CD4-positive, alpha-beta T cell treated with Interleukin-4 for 4 hours (primary cell): ENCODE measurements around the gene PFKFB4.
A peak's percentile ranks its signal among the peaks of the same experiment; 100 is the strongest.

Experiments
- DNase-seq: peaks from one replicate; pipeline ENCODE4 v3.0.0-alpha.2; 2020

PFKFB4 gene

DNA sequence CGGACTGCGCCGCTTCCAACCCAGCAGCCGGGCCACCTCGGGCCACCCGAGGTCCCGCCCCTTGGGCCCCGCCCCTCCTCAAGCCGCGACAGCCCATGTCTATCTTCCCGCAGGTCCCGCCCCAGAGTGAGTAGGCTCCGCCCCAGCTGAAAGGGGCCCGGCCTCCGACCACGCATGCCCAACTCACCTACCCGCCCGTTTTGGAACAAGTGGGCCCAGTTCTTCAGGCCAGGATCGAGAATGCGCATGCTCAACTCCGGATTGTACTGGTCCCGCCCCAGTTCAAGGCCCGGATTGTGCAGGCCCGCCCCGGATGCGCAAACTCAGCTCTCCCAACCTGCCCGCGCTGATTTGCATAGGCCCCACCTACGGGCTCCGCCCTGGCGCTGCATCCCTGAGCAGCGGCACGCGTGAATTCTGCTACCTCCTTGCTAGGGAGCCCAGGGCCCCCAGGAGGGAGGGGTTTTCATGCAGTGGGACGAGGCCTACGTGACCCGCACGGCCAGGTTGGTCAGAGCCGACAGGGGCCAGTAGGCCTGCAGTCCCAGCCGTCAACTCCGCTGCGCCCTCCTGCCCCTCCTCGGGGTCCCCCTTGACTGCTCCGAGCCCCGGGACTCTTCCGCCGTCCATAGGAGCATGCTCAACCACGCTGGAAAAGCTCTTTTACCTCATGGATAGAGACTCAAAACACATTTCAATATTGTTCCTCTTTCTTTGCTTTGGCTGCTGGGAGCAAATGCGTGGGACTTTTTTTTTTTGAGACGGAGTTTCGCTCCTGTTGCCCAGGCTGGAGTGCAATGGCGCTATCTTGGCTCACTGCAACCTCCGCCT is at the start of gene PFKFB4:
TSS of gene PFKFB4 (minus strand) at position 8 of the 831 bp plus-strand sequence. CDS start 26 bp downstream, outside the sequence.
- DNase-seq: peak; percentile 99

DNA sequence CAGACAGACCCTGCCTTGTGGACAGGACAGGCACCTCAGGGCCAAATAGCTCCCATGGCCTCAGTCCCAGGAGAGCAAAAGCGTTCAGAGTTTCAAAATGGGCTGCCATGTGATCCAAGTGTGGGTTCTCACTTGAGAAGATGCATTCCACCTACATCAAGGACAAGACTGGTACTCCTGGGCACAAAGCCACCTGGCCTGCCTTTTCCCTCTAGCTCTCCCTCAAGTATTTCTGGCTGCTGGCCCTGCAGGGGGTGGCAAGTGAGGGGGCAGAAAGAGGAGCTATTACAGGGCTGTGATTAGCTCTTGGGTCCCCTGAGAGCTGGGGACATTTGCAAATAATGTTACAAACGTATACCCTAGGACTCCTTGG is 45.0 kb upstream of the PFKFB4 start:
- DNase-seq: no peak

DNA sequence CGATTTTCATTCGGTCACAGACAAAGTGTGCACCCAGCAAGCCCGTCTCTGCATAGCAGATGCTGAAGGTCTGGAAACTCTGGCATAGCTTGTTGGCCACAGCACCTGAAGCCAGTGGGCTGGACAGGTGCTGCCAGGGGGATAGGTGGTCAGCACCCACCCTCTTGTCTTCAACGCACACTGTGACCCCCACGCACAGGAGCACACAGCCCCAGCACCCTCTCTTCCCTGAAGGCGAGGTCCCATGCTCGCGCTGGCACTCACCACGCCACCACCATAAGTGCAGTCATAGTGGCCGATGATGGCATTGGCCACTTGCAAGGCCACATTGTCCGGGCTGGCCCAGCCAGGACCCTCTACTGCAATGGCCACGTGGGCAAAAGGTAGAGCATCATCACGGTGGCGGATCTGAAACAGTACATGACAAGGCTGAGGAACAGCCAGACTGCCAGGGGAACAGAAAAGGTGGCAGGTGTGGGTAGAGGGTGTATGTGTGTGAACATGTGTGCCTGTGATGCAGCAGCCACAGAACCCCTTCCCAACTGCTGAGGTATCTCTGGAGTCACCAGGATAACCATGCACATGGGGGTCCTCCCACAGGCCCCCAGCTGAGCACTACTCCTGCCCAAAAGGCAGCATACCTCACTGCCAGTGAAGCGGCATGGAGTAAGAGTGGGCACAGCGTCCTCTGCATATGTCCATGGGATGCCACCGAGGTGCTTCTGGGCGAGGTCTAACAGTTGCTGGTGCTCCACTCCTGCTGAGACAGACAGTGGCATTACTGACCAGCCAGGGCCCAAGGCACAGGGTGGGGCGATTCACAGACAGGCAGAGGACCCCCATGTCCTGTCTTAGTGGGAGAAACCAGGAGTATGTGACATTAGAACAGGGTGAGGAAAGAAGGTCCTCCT is 44.4 kb upstream of the PFKFB4 start:
- DNase-seq: no peak

DNA sequence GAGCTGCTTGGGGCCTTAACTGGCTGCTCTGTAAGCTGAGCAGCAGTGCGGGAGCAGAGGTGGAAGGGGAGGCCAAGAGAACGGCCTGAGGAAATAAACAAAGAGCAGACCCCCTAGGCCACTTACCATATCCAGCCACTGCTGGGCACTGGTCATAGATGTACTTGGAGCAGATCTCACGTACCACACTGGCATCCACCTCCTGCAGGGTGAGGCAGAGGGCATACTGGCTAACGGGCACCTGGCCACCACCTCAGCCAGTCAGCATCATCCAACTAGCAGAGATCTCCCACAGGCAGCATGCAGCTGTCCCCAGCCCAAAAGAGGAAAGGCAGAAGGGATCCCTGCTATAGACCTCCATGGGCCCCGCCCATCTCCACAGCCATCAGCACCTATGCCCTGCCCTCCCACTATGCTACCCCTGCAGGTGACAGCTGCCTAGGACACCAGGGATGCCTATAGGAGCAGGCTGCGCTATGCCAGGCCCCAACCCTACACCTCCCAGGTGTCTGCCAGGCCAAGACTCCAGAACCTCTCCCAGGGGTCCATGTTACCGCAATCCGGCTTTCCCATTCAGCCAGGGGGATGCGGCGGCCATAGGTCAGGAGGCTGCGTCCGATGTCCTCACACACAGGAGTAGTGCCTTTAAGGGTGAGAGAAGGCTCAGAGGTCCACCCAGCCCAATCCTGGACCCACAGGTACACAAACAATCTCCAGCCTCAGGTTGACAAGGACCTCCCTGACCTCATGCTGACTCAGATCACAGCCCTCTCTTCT is 43.1 kb upstream of the PFKFB4 start:
- no peak for DNase-seq

DNA sequence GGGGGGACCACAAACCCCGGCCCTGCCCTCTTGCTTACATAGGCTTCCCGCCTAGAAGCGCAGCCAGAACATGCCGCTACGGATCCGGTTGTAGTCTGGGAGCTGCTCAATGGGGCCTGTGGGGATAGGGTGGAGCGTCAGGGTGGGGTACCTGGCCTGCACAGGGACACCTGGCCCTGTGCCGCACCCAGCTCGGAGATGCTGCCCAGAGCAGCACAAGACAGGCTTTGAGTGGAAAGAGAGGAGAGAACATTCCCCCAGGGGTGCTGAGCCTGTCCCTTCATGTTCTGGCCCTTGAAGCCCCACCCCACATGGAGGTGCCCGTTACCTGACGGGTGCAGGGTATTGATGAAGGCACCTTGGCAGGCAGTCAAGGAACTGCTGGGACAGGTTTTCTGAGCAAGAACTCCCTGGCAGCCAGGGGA is 42.5 kb upstream of the PFKFB4 start:
- no peak for DNase-seq

DNA sequence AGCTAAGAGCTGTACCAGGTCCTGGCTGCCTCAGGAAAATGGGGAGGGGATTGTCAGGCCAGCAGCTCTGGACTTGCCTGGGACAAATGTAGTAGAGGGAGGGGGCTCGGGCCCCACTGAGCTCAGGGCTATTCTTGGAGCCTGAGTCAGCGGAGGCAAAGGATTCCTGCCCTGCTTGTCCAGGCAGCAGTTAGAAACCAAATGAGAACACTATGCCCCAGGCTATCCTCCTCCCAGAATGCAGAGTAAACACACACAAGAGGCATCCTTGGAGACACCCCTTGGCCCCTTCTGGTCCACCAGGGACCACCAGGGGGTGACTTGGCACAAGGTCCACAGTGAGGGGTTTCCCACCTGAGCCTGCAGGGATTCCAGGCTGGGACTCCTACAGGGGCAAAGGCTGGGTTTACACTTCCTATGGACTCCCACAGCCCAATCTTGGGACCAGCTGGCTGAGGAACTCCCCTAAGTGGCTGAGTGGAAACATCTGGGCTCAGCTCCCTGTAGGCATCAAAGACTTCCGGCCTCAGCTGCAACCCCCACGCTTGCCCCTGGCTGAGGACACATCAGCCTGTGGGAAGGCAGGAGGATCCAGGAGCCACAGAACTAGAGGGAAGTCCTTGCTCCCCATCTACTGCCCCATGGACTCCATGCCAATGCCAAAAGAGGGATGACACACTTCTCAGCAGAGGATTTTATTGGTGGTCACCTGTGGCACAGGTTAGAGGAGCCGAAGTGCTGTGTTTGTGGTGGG is 41.9 kb upstream of the PFKFB4 start:
- DNase-seq: no peak

DNA sequence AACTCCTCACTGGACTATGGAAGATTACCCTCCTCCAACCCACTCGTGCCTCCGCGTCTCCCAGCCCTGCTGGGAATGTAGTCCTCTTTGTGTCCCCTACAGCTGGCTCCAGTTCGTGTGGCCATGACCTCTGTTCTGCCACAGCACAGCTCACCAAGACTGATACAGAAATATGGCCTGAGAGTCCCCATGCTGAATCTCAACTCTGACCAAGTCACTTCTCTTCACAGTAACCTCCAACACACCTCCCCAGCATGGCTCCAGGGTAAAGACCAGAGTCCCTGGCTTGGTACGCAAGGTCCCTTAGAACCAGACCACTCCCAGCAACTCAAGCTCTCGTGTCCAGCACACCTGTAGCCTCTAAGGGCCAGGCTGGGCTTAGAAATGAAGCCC is 40.8 kb upstream of the PFKFB4 start:
- no peak for DNase-seq

DNA sequence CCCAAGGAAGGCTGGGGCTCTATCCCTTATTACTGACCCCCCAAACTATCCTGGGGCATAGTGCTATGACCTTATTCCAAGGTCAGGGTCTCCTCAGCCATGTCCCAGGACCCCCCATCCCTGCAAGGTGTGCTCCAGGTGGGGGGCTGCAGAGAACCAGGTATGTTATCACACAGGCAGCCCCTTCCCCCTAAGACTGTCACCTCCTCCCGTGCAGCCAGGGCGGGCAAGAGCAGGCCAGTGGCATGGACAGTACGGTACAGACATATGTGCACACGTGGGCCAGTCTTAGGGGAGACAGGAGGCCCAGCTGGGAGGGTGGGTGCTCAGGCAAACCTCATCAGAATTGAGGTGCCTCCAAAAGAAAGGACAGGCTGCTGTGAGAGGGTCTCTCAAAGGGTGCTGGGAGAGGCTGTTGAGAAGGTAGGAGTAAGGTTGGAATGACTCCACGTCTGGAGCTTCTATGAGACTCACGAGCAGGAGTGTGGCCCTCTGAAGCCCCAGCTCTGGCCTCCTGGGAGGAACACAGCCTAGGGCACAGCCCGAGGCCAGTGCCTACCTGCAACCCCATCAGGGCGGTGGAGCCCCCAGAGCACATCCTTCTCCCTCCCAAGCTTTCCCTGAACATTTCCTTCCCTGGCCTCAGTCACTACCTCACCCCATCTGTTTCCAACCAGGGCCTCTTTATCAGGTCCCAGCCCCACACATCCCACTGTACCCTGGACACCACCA is 40.2 kb upstream of the PFKFB4 start:
- no peak for DNase-seq

DNA sequence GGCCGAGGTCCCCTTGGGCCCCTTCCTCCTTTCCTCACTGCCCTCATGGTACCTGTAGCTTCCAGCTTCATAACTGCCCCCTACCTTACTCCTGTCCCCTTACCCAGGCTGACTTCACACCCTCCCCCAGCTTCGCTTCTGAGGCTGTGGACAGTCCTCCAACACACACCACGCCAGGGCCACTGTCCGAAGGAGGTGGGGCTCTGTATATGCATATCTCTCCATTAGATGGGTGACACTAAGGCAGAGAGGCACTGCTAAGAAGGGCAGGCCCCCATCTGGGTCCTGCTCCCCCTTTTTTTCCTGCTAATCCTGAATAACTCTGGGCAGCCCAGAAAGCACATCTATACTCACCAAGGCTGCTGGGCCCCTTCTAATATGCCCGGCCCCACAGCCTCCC is 39.6 kb upstream of the PFKFB4 start:
- no peak for DNase-seq

DNA sequence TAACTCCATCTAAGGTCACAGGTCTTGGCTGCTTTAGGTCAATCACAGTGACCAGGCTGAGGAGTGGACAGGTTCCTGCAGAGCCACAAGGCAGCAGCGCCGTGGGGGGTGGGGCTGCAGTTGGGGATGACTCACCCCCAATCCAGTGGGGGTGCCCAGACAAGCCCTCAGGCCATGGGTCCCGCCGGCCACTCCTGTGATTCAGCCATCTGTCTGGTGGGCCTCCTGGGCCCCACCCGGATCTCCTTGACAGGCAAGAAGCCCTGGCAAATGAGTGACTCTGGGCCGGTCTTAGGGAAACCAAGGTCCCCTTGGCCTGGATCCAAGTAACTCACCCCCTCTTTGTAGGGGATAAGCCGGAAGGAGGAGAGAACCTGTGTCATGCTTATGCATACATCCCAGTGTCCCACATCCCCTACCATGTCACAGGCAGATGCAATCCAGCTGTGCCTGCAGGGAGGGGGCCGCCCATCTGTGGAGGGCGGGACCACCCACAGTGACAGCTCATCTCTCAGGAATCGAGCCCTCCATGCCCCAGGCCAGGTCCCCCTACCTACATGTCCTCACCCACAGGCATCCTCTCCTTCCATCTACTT is 39.0 kb upstream of the PFKFB4 start:
- DNase-seq: no peak

DNA sequence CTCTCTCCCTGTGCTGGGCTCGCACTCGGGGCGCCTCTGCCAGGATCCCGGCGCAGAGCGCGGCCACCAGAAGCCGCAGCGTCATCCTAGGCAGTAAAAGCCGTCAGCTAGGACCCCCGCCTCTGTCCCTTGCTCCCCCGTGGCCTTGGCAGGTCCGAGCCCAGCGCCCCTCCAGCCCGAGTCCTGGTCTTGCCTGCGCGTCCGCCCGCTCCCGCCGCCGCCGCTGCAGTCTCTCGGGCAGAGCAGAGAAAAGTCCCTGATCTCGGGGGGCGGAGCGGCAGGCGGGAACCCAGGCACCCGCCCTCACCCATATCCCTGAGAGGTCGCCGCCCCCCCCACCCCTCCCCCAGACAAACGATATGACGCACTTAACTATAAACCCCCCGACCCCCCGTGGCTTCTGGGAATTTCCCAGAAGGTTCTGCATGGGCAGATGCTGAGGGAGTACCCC is 38.5 kb upstream of the PFKFB4 start, which contains the start of gene COL7A1:
TSS of gene COL7A1 (minus strand) at position 255 of the 451 bp plus-strand sequence. CDS start at position 85, 170 bp downstream.
- no peak for DNase-seq

DNA sequence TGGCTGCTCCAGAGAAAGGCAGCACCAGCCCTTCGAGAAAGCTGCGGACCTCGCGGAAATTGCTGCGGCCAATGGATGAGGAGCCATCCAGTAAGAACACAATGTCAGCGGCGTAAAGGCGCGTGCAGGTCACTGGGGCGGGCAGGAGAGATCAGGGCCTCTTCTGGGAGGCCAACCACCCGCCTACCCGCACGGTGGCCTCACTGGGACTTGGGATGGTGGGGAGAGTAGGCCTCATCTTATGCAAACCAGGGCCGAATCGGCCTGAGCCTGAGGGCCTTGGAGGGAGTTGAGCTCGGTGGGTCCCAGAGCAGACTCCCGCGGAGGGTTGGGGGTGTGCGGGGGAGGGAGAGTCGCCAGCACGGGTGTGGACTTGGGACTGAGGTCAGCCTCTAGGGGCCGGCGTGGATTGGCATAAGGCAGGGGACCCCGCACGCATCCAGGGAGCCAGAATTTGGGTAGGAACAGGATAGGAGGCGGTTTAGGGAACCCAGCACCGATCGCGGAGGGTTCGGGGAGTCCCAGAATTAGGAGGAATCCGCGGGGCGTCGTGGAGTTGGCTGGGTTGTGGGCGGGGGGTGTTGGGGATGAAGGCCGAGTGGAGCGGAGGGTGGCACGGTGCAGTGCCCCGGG is 37.9 kb upstream of the PFKFB4 start:
- DNase-seq: no peak

DNA sequence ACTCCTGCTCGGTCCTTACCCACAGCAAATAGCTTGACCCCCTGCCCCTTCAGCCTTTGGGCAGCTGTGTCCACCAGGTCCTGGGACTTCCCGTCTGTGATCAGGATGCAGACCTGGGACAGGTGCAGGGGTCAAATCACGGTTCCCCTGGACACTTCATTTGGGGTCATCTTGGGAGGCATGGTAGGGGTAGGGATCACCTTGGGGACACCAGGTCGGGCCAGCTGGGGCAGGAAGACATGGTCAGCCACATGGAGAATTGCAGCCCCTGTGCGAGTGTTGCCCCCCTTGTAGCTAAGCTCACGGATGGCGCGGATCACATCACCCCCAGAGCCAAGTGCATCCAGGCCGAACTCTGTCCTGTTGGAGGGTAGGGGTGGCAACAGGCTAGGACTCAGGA is 36.7 kb upstream of the PFKFB4 start:
- DNase-seq: no peak

DNA sequence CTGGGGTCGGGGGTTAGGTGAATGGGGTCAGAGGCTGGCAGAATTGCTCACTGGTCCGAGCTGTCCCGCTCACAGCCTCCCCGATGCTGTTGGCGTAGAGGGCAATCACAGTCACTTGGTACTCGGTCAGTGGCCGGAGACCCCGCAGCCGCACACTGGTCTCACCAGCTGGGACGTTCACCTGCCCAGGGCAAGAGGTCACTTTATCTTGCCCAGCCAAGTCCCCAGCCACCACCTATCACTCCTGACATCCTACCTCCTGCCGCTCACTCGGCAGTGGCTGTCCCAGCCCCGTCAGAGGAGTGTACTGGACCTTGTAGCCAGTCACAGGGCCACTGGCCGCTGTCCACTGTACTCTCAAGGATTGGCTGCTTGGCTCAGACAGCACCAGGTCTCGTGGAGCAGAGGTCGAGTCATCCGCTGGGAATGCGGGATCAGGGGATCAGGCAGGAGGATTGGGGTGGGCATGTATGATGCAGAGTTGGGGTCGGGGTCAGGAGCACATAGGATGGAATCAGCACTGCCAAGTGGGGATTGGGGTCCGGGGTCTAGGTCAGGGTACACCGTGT is 36.0 kb upstream of the PFKFB4 start:
- DNase-seq: no peak

DNA sequence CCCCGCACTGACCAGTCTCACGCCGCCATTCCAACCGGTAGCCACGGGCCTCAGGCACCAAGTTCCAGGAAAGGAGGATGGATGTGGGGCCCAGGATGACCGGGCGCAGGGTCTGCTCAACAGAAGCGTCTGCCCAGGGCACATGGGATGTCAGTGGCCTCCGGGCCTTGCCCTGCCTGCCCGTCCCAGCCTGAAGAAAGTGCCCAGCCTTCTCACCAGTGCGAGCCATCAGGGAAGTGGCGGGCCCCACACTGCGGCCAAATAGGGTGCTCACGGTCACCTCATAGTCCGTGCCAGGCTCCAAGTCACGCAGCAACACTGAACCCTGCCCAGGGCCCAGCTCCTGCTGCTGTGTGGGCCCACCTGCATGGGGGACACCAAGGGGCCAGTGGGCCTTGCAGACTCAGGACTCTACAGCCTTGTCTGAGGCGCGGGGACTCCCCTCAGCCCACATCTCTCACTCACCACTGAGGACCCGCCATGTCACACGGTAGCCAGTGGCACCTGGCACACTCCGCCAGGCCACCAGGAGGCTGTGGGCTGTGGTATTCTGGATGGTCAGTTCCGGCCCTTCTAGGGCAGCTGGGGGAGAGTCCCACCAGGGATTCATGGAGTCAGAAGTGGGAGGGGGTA is 35.4 kb upstream of the PFKFB4 start:
- DNase-seq: no peak

DNA sequence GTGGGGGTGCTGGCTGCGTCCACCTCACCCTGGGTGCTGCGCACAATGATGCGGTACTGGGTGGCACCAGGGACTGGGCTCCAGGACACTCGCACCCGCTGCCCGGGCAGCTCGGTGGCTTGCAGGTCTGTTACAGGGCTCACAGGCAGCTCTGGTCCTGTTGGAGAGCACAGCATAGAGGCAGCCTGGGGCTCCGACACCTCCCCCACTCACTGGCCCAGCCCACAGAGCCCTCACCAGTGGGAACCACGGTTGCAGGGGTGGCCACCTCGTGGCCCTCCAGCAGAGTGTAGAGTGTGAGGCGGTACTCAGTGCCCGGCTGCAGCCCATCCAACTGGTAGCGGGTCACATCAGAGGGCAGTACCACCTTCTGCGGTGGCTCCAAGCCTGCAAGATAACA is 34.8 kb upstream of the PFKFB4 start:
- no peak for DNase-seq

DNA sequence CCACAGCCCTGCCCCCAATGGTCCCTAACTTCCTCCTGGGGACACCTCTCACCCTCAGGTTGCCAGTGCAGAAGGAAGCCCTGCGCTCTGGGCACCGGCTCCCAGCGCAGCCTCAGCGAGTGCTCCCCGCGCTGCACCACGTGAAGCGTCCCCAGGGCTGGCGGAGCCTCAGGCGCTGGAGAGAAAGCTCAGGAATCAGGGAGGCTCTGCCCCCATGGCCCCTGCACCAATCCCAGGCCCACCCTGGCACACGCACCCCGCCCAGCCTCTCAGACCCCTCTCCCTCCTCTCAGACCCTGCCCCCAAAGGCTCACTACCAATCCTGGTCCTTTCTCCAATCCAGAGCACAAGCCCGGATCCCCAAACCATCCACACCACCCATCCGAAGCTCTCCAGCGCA is 31.6 kb upstream of the PFKFB4 start:
- no peak for DNase-seq

DNA sequence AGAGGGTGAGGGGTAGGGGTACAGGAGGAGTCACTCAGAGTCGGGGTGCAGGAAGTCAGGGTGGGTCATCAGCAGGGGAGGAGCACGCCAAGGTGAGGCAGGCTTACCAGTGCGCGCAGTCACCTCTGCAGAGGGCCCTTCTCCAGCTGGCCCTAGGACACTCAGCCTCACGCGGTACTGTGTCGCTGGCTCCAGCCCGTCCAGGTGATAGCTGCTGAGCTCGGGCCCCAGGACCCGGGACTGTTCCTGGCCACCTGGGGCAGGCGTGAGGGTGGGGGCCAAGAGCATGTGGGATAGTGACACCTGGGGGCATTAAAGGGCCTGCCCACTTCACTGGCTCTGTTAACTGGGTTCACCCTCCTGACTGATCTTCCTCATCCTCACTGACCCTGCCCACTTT is 31.1 kb upstream of the PFKFB4 start:
- no peak for DNase-seq

DNA sequence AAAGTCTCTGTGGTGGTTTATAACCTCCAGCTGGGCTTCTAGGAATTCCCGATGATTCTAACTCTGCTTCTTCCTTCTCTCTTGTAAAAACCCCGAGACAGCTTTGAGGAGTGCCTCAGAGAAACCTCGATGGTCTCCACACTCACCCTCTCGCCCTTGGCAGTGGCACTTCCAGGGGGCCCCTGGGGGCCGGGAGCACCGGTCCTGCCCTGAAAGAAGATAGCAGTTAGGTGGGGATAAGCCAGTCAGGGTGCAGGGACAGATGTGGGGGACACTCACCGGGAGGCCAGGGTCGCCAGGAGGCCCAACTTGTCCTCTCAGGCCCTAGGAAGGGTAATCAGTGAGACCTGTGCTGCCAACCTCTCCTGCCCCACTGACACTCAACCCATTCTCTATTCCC is 28.8 kb upstream of the PFKFB4 start:
- DNase-seq: no peak

DNA sequence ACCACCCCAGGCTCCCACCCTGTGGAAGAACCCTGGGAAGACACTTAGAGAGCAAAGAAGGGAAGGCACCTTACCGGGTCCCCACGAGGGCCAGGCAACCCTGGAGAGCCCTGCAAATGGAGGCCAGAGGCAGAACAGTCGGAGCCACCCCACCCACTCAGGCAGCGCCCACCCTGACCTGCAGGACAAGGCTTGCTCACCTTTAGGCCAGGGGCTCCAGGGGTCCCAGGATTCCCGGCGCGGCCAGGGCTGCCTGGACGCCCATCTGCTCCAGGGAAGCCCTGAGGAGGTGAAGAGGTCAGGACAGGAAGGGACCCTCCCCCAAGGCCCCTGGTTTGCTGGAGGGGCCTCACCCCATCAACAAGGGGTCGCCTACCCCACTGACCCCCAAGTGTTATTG is 28.2 kb upstream of the PFKFB4 start:
- no peak for DNase-seq
